HEK293T (cell line): ENCODE results near the gene ATIC.
"Not testable (repeated sequence)": the region's sequence is repeated elsewhere in the genome, so short reads cannot be mapped to it uniquely, and the experiment has no call there.

ENCODE experiments used
- CTCF ChIA-PET: fragments of 350-600 bp; formaldehyde crosslinking; extraction: SDS; loops from one replicate; lab custom pipeline; 2021; ENCODE audit warnings: antibody characterized with exemption, inconsistent platforms; lab: Yijun Ruan, JAX
- POLR2A ChIA-PET: fragments of 350-600 bp; formaldehyde crosslinking; extraction: SDS; loops from one replicate; lab custom pipeline; 2020; ENCODE audit warnings: antibody characterized with exemption, inconsistent platforms; lab: Yijun Ruan, JAX
- DNase-seq: peaks from one replicate; pipeline ENCODE4 v3.0.0; 2012; ENCODE audit warnings: mixed read lengths; ENCODE audit errors: extremely low spot score
- ARNT ChIP-seq: fragments of 450-650 bp; IDR thresholded peaks from 2 replicates; pipeline ENCODE4 v1.6.1; 2017; ENCODE audit warnings: mild to moderate bottlenecking
- BHLHE40 ChIP-seq: fragments of 450-650 bp; IDR thresholded peaks from 2 replicates; pipeline ENCODE4 v1.6.1; 2016; ENCODE audit warnings: mild to moderate bottlenecking, moderate library complexity, borderline replicate concordance
- CTBP1 ChIP-seq: fragments of 450-650 bp; IDR thresholded peaks from 2 replicates; pipeline ENCODE4 v1.6.1; 2016; ENCODE audit warnings: borderline replicate concordance
- ELF4 ChIP-seq: fragments of 450-650 bp; IDR thresholded peaks from 2 replicates; pipeline ENCODE4 v1.6.1; 2017; ENCODE audit warnings: antibody characterized with exemption
- FOXA1 ChIP-seq: fragments of 450-650 bp; IDR thresholded peaks from 2 replicates; pipeline ENCODE4 v1.6.1; 2016; ENCODE audit warnings: mild to moderate bottlenecking
- FOXK2 ChIP-seq: fragments of 450-650 bp; IDR thresholded peaks from 2 replicates; pipeline ENCODE4 v1.6.1; 2016; ENCODE audit warnings: mild to moderate bottlenecking
- FOXM1 ChIP-seq: fragments of 450-650 bp; IDR thresholded peaks from 2 replicates; pipeline ENCODE4 v1.6.1; 2017; ENCODE audit warnings: mild to moderate bottlenecking, borderline replicate concordance
- HDGF ChIP-seq: fragments of 450-650 bp; IDR thresholded peaks from 2 replicates; pipeline ENCODE4 v1.6.1; 2017; ENCODE audit warnings: antibody characterized with exemption, borderline replicate concordance
- L3MBTL2 ChIP-seq: fragments of 450-650 bp; conservative IDR thresholded peaks from 2 replicates; pipeline ENCODE4 v1.6.1; 2016; ENCODE audit warnings: mild to moderate bottlenecking
- LEF1 ChIP-seq: fragments of 450-650 bp; IDR thresholded peaks from 2 replicates; pipeline ENCODE4 v1.6.1; 2017; ENCODE audit warnings: mild to moderate bottlenecking, borderline replicate concordance
- NFRKB ChIP-seq: fragments of 450-650 bp; IDR thresholded peaks from 2 replicates; pipeline ENCODE4 v1.6.1; 2016; ENCODE audit warnings: mild to moderate bottlenecking, moderate library complexity
- SP1 ChIP-seq: fragments of 450-650 bp; IDR thresholded peaks from 2 replicates; pipeline ENCODE4 v1.6.1; 2017
- SUZ12 ChIP-seq: fragments of 450-650 bp; IDR thresholded peaks from 2 replicates; pipeline ENCODE4 v1.6.1; 2016; ENCODE audit warnings: mild to moderate bottlenecking
- TARDBP ChIP-seq: fragments of 450-650 bp; IDR thresholded peaks from 2 replicates; pipeline ENCODE4 v1.6.1; 2016
- ZNF384 ChIP-seq: fragments of 450-650 bp; IDR thresholded peaks from 2 replicates; pipeline ENCODE4 v1.6.1; 2016
- TF ChIP-seq, protein P1 (sequence below): fragments of 450-650 bp; IDR thresholded peaks from 2 replicates; pipeline ENCODE4 v1.6.1; 2016

ATIC gene

DNA sequence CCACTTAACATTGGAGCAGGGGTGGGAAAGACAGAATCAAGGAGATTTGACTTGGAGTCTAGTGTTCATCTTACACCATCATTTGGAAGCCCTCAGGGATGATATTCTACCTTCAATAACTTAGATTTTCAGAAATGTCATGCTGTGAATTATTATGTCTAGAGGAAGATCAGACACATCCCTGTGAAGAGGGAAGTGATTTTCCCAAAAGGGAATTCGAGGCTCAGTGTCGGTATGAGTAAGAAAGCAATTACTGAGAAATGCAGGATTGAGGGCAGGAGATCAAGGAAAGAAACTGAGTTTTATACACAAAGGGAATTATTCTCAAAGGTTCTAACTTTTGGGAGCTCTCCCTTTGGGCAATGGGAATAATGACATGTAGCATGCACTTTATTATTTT is 25.6 kb upstream of the ATIC start:
- TF ChIP-seq ARNT (no peak), ELF4 (no peak), CTBP1 (no peak), BHLHE40 (no peak), FOXA1 (no peak)
- TF ChIP-seq, protein P1, sequence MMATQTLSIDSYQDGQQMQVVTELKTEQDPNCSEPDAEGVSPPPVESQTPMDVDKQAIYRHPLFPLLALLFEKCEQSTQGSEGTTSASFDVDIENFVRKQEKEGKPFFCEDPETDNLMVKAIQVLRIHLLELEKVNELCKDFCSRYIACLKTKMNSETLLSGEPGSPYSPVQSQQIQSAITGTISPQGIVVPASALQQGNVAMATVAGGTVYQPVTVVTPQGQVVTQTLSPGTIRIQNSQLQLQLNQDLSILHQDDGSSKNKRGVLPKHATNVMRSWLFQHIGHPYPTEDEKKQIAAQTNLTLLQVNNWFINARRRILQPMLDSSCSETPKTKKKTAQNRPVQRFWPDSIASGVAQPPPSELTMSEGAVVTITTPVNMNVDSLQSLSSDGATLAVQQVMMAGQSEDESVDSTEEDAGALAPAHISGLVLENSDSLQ = no peak
- DNase-seq = no peak
- CTCF ChIA-PET = no interaction called here
- POLR2A ChIA-PET = no interaction called here

DNA sequence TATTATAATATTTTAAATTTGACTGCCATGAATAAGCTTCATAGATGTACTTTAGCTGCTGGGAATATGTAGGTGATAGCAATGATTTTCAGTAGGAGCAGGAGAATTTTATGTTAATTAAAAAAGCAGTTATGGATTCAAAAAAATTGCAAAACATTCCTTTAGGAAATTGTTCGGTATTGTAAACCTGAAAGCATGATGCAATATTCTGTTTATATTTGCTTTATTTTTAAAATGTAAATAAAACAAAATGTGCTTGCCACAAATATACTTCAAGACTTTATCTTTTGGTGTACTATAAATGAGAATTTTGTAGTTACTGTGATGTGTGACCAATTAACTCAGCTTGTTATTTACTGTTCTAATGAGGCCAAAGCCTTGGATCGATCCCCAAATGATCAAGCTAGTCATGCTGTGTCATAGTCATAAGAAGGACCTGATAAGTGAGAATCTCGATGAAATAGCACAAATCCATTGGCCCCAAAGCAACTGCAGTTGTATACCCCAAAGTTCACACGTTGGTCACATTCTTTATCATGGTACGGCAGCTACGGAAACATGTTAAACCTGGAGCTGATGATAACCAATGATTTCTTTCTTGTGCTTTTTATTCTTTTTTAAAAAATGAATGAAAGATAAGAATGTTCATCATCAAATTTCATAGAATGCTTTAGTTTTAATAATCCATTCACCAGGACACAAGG is 23.6 kb upstream of the ATIC start:
- CTCF ChIA-PET = no interaction called here
- no peak for TF ChIP-seq L3MBTL2
- DNase-seq = no peak
- POLR2A ChIA-PET = no interaction called here

DNA sequence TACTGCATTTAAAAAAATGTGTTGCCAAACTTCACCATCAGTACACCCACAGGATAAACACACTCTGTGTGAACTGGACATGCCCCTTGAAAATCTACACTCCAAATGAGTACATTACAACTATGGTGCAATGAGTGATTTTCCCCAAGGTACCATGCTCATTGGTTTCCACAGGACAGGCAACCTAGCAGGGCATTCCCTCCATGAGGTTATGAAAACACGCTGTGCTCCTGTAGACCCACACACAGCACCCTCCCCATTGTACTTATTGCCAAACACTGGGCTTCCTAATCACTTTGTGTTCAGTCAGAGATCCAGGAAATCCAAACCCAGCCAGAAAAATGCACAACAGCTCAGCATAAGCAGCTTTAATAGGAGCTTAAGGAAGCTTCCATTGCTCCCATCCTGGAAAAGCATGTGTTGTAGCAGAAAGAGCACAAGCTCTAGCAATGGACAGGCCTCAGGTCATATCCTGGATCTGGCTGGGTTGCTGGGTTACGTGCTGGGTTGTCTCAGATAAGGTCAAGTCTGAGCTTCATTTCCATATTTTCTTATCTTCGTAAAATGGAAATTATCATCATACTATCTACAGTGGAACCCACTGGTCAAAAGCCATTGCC is 20.8 kb upstream of the ATIC start:
- ChIA-PET CTCF (no interaction called here), POLR2A (no interaction called here)
- DNase-seq = no peak
- TF ChIP-seq TARDBP = no peak
- TF ChIP-seq HDGF = no peak
- no peak for TF ChIP-seq NFRKB
- TF ChIP-seq BHLHE40 = no peak
- no peak for TF ChIP-seq CTBP1
- TF ChIP-seq LEF1 = no peak

DNA sequence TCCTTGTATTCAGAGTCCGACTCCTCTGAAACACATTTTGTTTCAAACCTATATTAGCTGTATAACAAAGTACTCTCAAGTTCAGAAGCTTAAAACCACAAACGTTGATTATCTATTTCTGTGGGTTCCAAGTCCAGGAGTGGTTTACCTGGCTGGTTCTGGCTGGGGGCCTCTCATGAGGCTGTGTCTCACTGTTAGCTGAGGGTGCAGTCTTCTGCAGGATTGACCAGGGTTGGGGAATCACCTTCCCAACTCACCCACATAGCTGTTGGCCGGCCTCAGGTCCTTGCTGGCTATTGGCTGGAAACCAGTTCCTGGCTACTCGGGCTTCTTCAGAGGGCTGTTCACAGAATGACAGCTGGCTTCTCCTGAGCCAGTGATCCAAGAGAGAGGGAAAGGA is 18.0 kb upstream of the ATIC start:
- TF ChIP-seq SUZ12 = no peak
- no peak for TF ChIP-seq ZNF384
- POLR2A ChIA-PET = no interaction called here
- DNase-seq = no peak
- CTCF ChIA-PET = no interaction called here

DNA sequence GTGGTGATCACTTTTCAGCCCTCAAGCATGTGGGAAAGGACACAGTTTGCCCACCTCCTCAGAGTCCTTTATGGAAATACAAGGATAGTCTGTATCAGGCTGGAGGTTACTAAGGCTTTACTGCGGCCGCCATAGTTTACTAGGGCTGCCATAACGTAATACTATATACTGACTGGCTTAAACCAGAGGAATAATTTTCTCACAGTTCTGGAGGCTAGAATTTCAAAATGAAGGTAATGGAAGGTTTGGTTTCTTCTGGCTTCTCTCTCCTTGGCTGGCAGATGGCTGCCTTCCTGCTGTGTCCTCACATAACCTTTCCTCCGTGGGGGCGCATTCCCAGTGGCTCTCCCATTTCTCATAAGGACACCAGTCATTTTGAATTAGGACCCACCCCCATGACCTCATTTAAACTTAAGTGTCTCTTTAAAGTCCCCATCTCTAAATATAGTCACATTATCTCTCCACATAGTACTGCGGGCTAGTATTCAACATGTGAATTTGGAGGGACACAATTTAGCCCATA is 12.5 kb upstream of the ATIC start:
- TF ChIP-seq ARNT = no peak
- ChIA-PET CTCF (no interaction called here), POLR2A (no interaction called here)
- DNase-seq = no peak

DNA sequence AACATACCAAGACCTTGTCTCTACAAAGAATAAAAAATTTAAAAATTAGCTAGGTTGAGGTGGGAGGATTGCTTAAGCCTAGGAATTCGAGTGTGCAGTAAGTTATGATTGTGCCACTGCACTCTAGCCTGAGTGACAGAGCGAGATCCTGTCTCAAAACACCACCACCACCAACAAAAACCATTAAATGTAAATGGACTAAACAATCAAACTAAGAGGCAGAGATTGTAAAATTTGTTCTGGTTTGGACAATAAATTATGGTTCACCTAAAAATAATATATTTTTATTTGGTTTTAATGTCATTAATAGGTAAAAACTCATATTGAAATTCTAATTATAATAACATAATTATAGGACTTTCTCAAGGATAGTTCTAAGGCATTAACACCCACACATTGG is 9.9 kb upstream of the ATIC start:
- ChIA-PET CTCF (no interaction called here), POLR2A (no interaction called here)
- TF ChIP-seq HDGF = no peak
- no peak for TF ChIP-seq L3MBTL2
- no peak for TF ChIP-seq ZNF384
- TF ChIP-seq BHLHE40 = no peak
- TF ChIP-seq ELF4 = no peak
- TF ChIP-seq FOXA1 = no peak
- TF ChIP-seq FOXK2 = no peak
- no peak for TF ChIP-seq NFRKB
- no peak for TF ChIP-seq TARDBP
- no peak for TF ChIP-seq CTBP1
- no peak for TF ChIP-seq LEF1
- no peak for TF ChIP-seq SP1
- no peak for TF ChIP-seq FOXM1
- no peak for TF ChIP-seq SUZ12
- TF ChIP-seq, protein P1 = no peak
- no peak for TF ChIP-seq ARNT
- no peak for DNase-seq

DNA sequence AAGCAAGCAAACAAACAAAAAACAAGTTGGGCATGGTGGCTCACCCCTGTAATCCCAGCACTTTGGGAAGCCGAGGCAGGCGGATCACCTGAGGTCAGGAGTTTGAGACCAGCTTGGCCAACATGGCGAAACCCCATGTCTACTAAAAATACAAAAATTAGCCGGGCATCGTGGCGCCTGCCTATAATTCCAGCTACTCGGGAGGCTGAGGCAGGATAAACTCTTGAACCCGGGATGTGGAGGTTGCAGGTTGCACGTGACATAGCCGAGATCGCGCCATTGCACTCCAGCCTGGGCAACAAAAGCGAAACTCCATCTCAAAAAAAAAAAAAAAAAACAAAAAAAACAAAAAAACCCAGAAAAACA is 617 bp upstream of the ATIC start:
- POLR2A ChIA-PET = interaction anchor here (0.9 to 1.6 kb wide), 4 partner anchors 9 to 98 kb away, joined by 5 to 7 read pairs (median 6); no protein-coding TSS in a partner anchor
- CTCF ChIA-PET, DNase-seq: not testable (repeated sequence)

DNA sequence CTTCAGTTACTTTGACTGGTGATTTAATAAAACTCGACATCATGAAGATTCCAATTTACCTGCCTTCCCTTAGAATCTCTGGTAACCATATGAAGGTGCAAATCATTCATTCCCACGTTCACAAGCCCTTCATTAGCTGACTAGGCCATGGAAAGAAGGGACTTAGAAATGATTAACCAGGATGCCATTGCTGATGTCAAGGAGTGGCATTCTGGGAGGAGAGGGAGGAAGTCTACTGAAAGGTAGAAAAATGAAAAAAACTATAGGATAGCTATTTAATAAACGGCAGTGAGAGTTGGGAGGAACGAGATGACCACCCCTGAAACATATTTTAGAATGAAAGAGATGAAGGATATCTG is 1.4 kb downstream of the ATIC start:
- ChIA-PET POLR2A (no interaction called here), CTCF (no interaction called here)
- no peak for TF ChIP-seq ELF4
- DNase-seq = no peak

DNA sequence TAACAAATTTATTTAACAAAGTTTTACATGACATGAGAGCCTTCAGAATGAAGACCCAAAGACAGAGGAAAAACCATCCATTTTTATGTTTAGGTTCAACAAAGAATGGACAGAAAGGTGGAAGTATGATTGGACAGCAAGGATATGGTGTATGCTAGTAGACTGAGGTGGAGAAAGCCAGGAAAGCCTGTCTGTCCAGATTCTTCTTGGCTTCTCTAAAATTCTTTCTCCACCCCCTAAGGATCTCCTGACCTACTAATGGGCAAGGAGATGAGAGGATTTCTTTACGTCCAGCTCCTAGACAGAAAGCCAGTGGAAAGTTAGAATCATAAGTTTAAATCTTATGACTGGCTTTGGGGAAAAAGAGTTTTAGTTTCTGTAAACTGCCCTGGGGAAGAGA is 3.0 kb downstream of the ATIC start:
- TF ChIP-seq ZNF384 (no peak), ELF4 (no peak), LEF1 (no peak), L3MBTL2 (no peak), SP1 (no peak), NFRKB (no peak), CTBP1 (no peak), SUZ12 (no peak), FOXM1 (no peak), HDGF (no peak), BHLHE40 (no peak), FOXK2 (no peak), TARDBP (no peak), FOXA1 (no peak)
- TF ChIP-seq, protein P1 = no peak
- ChIA-PET CTCF (no interaction called here), POLR2A (no interaction called here)
- DNase-seq = no peak
